ENCODE data around the gene VTCN1. TPM values are rescaled to one million over a fixed set of nuclear protein-coding genes. Genes with fewer than 3 reads are reported as not detected.
"Not testable (repeated sequence)": the region's sequence is repeated elsewhere in the genome, so short reads cannot be mapped to it uniquely, and the experiment has no call there.

VTCN1 gene
- polyA plus RNA-seq, 2 donors = 0.06 TPM; not detected in 1

- H3K27me3 ChIP-seq (ENCODE audit: control insufficient read depth in 1 of 2, insufficient read depth in 2 of 2, low read length in 2 of 2) = no peaks in the 10 kb centered on the region
- H3K4me1 ChIP-seq (ENCODE audit: control insufficient read depth in 2 of 2, insufficient read depth in 2 of 2, low read length in 1 of 2) = no peaks in the 10 kb centered on the region
- no peak overlapping the region for H3K4me3 ChIP-seq (ENCODE audit: low read depth in 1 of 2, low read length in 2 of 2)
- no peaks in the 10 kb centered on the region for H3K9me3 ChIP-seq (ENCODE audit: control insufficient read depth in 2 of 2, insufficient read depth in 1 of 2, low read depth in 1 of 2, low read length in 1 of 2)
- H3K36me3 ChIP-seq (ENCODE audit: control insufficient read depth in 2 of 2, insufficient read depth in 2 of 2, low read length in 1 of 2) = peaks cover 0 to 3% of the 10 kb centered on the region in 2 donors
- no peak overlapping the region for H3K27ac ChIP-seq (ENCODE audit: low read depth in 2 of 2, low read length in 1 of 2)
- 92 to 93% methylated on average over 11 of the region's 11 CpGs for WGBS, 2 donors
Observed at GRCh38 chr1:117113199-117113598, 97.5 kb downstream of the VTCN1 start.

GRCh38 chr1:117112047-117112717 is 98.5 kb downstream of the VTCN1 start:
- Histone ChIP-seq H3K4me3 (ENCODE audit: low read depth in 1 of 2, low read length in 2 of 2) (no peak overlapping the region), H3K27me3 (ENCODE audit: control insufficient read depth in 1 of 2, insufficient read depth in 2 of 2, low read length in 2 of 2) (no peaks in the 10 kb centered on the region), H3K4me1 (ENCODE audit: control insufficient read depth in 2 of 2, insufficient read depth in 2 of 2, low read length in 1 of 2) (no peaks in the 10 kb centered on the region), H3K36me3 (ENCODE audit: control insufficient read depth in 2 of 2, insufficient read depth in 2 of 2, low read length in 1 of 2) (peaks cover 0 to 3% of the 10 kb centered on the region in 2 donors), H3K9me3 (ENCODE audit: control insufficient read depth in 2 of 2, insufficient read depth in 1 of 2, low read depth in 1 of 2, low read length in 1 of 2) (no peaks in the 10 kb centered on the region), H3K27ac (ENCODE audit: low read depth in 2 of 2, low read length in 1 of 2) (no peak overlapping the region)
- WGBS, 2 donors = 91 to 93% methylated on average over 7 of the region's 7 CpGs

GRCh38 chr1:117110774-117111173 is 100.0 kb downstream of the VTCN1 start:
- WGBS, 2 donors = 58% methylated on average over 2 of the region's 2 CpGs

GRCh38 chr1:117107364-117107763 is 103.4 kb downstream of the VTCN1 start:
- Histone ChIP-seq H3K27ac (ENCODE audit: low read depth in 2 of 2, low read length in 1 of 2) (no peak overlapping the region), H3K4me3 (ENCODE audit: low read depth in 1 of 2, low read length in 2 of 2) (no peak overlapping the region), H3K27me3 (ENCODE audit: control insufficient read depth in 1 of 2, insufficient read depth in 2 of 2, low read length in 2 of 2) (no peaks in the 10 kb centered on the region), H3K4me1 (ENCODE audit: control insufficient read depth in 2 of 2, insufficient read depth in 2 of 2, low read length in 1 of 2) (no peaks in the 10 kb centered on the region), H3K36me3 (ENCODE audit: control insufficient read depth in 2 of 2, insufficient read depth in 2 of 2, low read length in 1 of 2) (peaks cover 0 to 9% of the 10 kb centered on the region in 2 donors), H3K9me3 (ENCODE audit: control insufficient read depth in 2 of 2, insufficient read depth in 1 of 2, low read depth in 1 of 2, low read length in 1 of 2) (no peaks in the 10 kb centered on the region)
- WGBS, 2 donors = 68 to 91% methylated on average over 2 of the region's 2 CpGs

More at GRCh38 chr1:117110774-117111173, 100.0 kb downstream of the VTCN1 start:
- Histone ChIP-seq H3K4me1 (ENCODE audit: control insufficient read depth in 2 of 2, insufficient read depth in 2 of 2, low read length in 1 of 2) (no peaks in the 10 kb centered on the region), H3K4me3 (ENCODE audit: low read depth in 1 of 2, low read length in 2 of 2) (no peak overlapping the region), H3K27me3 (ENCODE audit: control insufficient read depth in 1 of 2, insufficient read depth in 2 of 2, low read length in 2 of 2) (no peaks in the 10 kb centered on the region), H3K9me3 (ENCODE audit: control insufficient read depth in 2 of 2, insufficient read depth in 1 of 2, low read depth in 1 of 2, low read length in 1 of 2) (no peaks in the 10 kb centered on the region), H3K27ac (ENCODE audit: low read depth in 2 of 2, low read length in 1 of 2) (no peak overlapping the region), H3K36me3 (ENCODE audit: control insufficient read depth in 2 of 2, insufficient read depth in 2 of 2, low read length in 1 of 2) (peaks cover 0 to 3% of the 10 kb centered on the region in 2 donors)

GRCh38 chr1:117106478-117106877 is 104.2 kb downstream of the VTCN1 start:
- H3K4me3 ChIP-seq (ENCODE audit: low read depth in 1 of 2, low read length in 2 of 2) = no peak overlapping the region
- WGBS, 2 donors = 80 to 92% methylated on average over 2 of the region's 2 CpGs

GRCh38 chr1:117105722-117106121 is 105.0 kb downstream of the VTCN1 start:
- Histone ChIP-seq H3K4me1 (ENCODE audit: control insufficient read depth in 2 of 2, insufficient read depth in 2 of 2, low read length in 1 of 2) (no peaks in the 10 kb centered on the region), H3K27me3 (ENCODE audit: control insufficient read depth in 1 of 2, insufficient read depth in 2 of 2, low read length in 2 of 2) (no peaks in the 10 kb centered on the region), H3K36me3 (ENCODE audit: control insufficient read depth in 2 of 2, insufficient read depth in 2 of 2, low read length in 1 of 2) (peaks cover 2 to 10% of the 10 kb centered on the region in 2 donors), H3K4me3 (ENCODE audit: low read depth in 1 of 2, low read length in 2 of 2) (no peak overlapping the region), H3K27ac (ENCODE audit: low read depth in 2 of 2, low read length in 1 of 2) (no peak overlapping the region), H3K9me3 (ENCODE audit: control insufficient read depth in 2 of 2, insufficient read depth in 1 of 2, low read depth in 1 of 2, low read length in 1 of 2) (no peaks in the 10 kb centered on the region)

More at GRCh38 chr1:117106478-117106877, 104.2 kb downstream of the VTCN1 start:
- H3K27me3 ChIP-seq (ENCODE audit: control insufficient read depth in 1 of 2, insufficient read depth in 2 of 2, low read length in 2 of 2) = no peaks in the 10 kb centered on the region
- peaks cover 2 to 10% of the 10 kb centered on the region in 2 donors for H3K36me3 ChIP-seq (ENCODE audit: control insufficient read depth in 2 of 2, insufficient read depth in 2 of 2, low read length in 1 of 2)
- H3K9me3 ChIP-seq (ENCODE audit: control insufficient read depth in 2 of 2, insufficient read depth in 1 of 2, low read depth in 1 of 2, low read length in 1 of 2) = no peaks in the 10 kb centered on the region
- H3K27ac ChIP-seq (ENCODE audit: low read depth in 2 of 2, low read length in 1 of 2) = no peak overlapping the region
- no peaks in the 10 kb centered on the region for H3K4me1 ChIP-seq (ENCODE audit: control insufficient read depth in 2 of 2, insufficient read depth in 2 of 2, low read length in 1 of 2)

GRCh38 chr1:117104986-117105385 is 105.7 kb downstream of the VTCN1 start:
- WGBS, 2 donors = 75 to 80% methylated on average over 3 of the region's 3 CpGs
- Histone ChIP-seq H3K27me3 (ENCODE audit: control insufficient read depth in 1 of 2, insufficient read depth in 2 of 2, low read length in 2 of 2) (no peaks in the 10 kb centered on the region), H3K9me3 (ENCODE audit: control insufficient read depth in 2 of 2, insufficient read depth in 1 of 2, low read depth in 1 of 2, low read length in 1 of 2) (no peaks in the 10 kb centered on the region), H3K36me3 (ENCODE audit: control insufficient read depth in 2 of 2, insufficient read depth in 2 of 2, low read length in 1 of 2) (peaks cover 5 to 10% of the 10 kb centered on the region in 2 donors), H3K27ac (ENCODE audit: low read depth in 2 of 2, low read length in 1 of 2) (no peak overlapping the region), H3K4me1 (ENCODE audit: control insufficient read depth in 2 of 2, insufficient read depth in 2 of 2, low read length in 1 of 2) (no peaks in the 10 kb centered on the region), H3K4me3 (ENCODE audit: low read depth in 1 of 2, low read length in 2 of 2) (no peak overlapping the region)

- peaks cover 8 to 14% of the 10 kb centered on the region in 2 donors for H3K36me3 ChIP-seq (ENCODE audit: control insufficient read depth in 2 of 2, insufficient read depth in 2 of 2, low read length in 1 of 2)
- H3K27me3 ChIP-seq (ENCODE audit: control insufficient read depth in 1 of 2, insufficient read depth in 2 of 2, low read length in 2 of 2); H3K27ac ChIP-seq (ENCODE audit: low read depth in 2 of 2, low read length in 1 of 2); H3K4me1 ChIP-seq (ENCODE audit: control insufficient read depth in 2 of 2, insufficient read depth in 2 of 2, low read length in 1 of 2); H3K4me3 ChIP-seq (ENCODE audit: low read depth in 1 of 2, low read length in 2 of 2); H3K9me3 ChIP-seq (ENCODE audit: control insufficient read depth in 2 of 2, insufficient read depth in 1 of 2, low read depth in 1 of 2, low read length in 1 of 2): not testable (repeated sequence)
- WGBS, 2 donors = 97 to 99% methylated on average over 3 of the region's 3 CpGs
Observed at GRCh38 chr1:117101858-117102257, 108.9 kb downstream of the VTCN1 start.

- no peak overlapping the region for H3K27ac ChIP-seq (ENCODE audit: low read depth in 2 of 2, low read length in 1 of 2)
- no peaks in the 10 kb centered on the region for H3K27me3 ChIP-seq (ENCODE audit: control insufficient read depth in 1 of 2, insufficient read depth in 2 of 2, low read length in 2 of 2)
- H3K36me3 ChIP-seq (ENCODE audit: control insufficient read depth in 2 of 2, insufficient read depth in 2 of 2, low read length in 1 of 2) = peaks cover 8 to 14% of the 10 kb centered on the region in 2 donors
- 86 to 98% methylated on average over 1 of the region's 1 CpG for WGBS, 2 donors
- no peaks in the 10 kb centered on the region for H3K4me1 ChIP-seq (ENCODE audit: control insufficient read depth in 2 of 2, insufficient read depth in 2 of 2, low read length in 1 of 2)
- H3K9me3 ChIP-seq (ENCODE audit: control insufficient read depth in 2 of 2, insufficient read depth in 1 of 2, low read depth in 1 of 2, low read length in 1 of 2) = no peaks in the 10 kb centered on the region
- H3K4me3 ChIP-seq (ENCODE audit: low read depth in 1 of 2, low read length in 2 of 2) = no peak overlapping the region
Observed at GRCh38 chr1:117101334-117101733, 109.4 kb downstream of the VTCN1 start.

- Histone ChIP-seq H3K4me1 (ENCODE audit: control insufficient read depth in 2 of 2, insufficient read depth in 2 of 2, low read length in 1 of 2) (no peaks in the 10 kb centered on the region), H3K9me3 (ENCODE audit: control insufficient read depth in 2 of 2, insufficient read depth in 1 of 2, low read depth in 1 of 2, low read length in 1 of 2) (no peaks in the 10 kb centered on the region), H3K4me3 (ENCODE audit: low read depth in 1 of 2, low read length in 2 of 2) (no peak overlapping the region), H3K27me3 (ENCODE audit: control insufficient read depth in 1 of 2, insufficient read depth in 2 of 2, low read length in 2 of 2) (no peaks in the 10 kb centered on the region), H3K36me3 (ENCODE audit: control insufficient read depth in 2 of 2, insufficient read depth in 2 of 2, low read length in 1 of 2) (peaks cover 8 to 10% of the 10 kb centered on the region in 2 donors), H3K27ac (ENCODE audit: low read depth in 2 of 2, low read length in 1 of 2) (no peak overlapping the region)
- 91 to 93% methylated on average over 4 of the region's 4 CpGs for WGBS, 2 donors
Observed at GRCh38 chr1:117098287-117098890, 112.3 kb downstream of the VTCN1 start.

All from esophagus (tissue), 2 donors.